ENCODE data around the gene SAP25.
"Not testable (repeated sequence)": the region's sequence is repeated elsewhere in the genome, so short reads cannot be mapped to it uniquely, and the experiment has no call there.

SAP25 gene

GRCh38 chr7:100576384-100576993 is 2.8 kb upstream of the SAP25 start:
- DNase-seq (ENCODE audit: low read depth in 2 of 3, low spot score in 1 of 3): no peak

GRCh38 chr7:100575746-100576383 is 2.2 kb upstream of the SAP25 start:
- no peak for DNase-seq (ENCODE audit: low read depth in 2 of 3, low spot score in 1 of 3)

- DNase-seq (ENCODE audit: low read depth in 2 of 3, low spot score in 1 of 3): no peak
Measured at GRCh38 chr7:100575206-100575631, 1.5 kb upstream of the SAP25 start.

GRCh38 chr7:100574362-100575205 is 884 bp upstream of the SAP25 start:
- no peak for DNase-seq (ENCODE audit: low read depth in 2 of 3, low spot score in 1 of 3)

GRCh38 chr7:100572949-100573675 is 588 bp downstream of the SAP25 start:
- DNase-seq (ENCODE audit: low read depth in 2 of 3, low spot score in 1 of 3): no peak

GRCh38 chr7:100572281-100572948 is 1.3 kb downstream of the SAP25 start:
- no peak for DNase-seq (ENCODE audit: low read depth in 2 of 3, low spot score in 1 of 3)

GRCh38 chr7:100571829-100572116 is 1.9 kb downstream of the SAP25 start:
- DNase-seq (ENCODE audit: low read depth in 2 of 3, low spot score in 1 of 3): no peak

GRCh38 chr7:100570954-100571828 is 2.5 kb downstream of the SAP25 start:
- no peak for DNase-seq (ENCODE audit: low read depth in 2 of 3, low spot score in 1 of 3)

- DNase-seq (ENCODE audit: low read depth in 2 of 3, low spot score in 1 of 3): peak in 1 of 3 donors; percentile 46
Measured at GRCh38 chr7:100568896-100569844, 4.5 kb downstream of the SAP25 start.

- DNase-seq (ENCODE audit: low read depth in 2 of 3, low spot score in 1 of 3): no peak
Measured at GRCh38 chr7:100568176-100568895, 5.4 kb downstream of the SAP25 start.

GRCh38 chr7:100567751-100568175 is 5.9 kb downstream of the SAP25 start:
- DNase-seq (ENCODE audit: low read depth in 2 of 3, low spot score in 1 of 3): no peak

GRCh38 chr7:100567031-100567730 is 6.5 kb downstream of the SAP25 start:
- DNase-seq (ENCODE audit: low read depth in 2 of 3, low spot score in 1 of 3): no peak

GRCh38 chr7:100566018-100566531 is 7.6 kb downstream of the SAP25 start:
- no peak for DNase-seq (ENCODE audit: low read depth in 2 of 3, low spot score in 1 of 3)

GRCh38 chr7:100565133-100565571 is 8.5 kb downstream of the SAP25 start:
- DNase-seq (ENCODE audit: low read depth in 2 of 3, low spot score in 1 of 3): no peak

GRCh38 chr7:100564405-100564804 is 9.3 kb downstream of the SAP25 start:
- not testable (repeated sequence) for DNase-seq (ENCODE audit: low read depth in 2 of 3, low spot score in 1 of 3)

- peak; percentile 66 to 88 (median 80) for DNase-seq (ENCODE audit: low read depth in 2 of 3, low spot score in 1 of 3)
Measured at GRCh38 chr7:100563809-100564400, 9.8 kb downstream of the SAP25 start.

GRCh38 chr7:100563100-100563564 is 10.6 kb downstream of the SAP25 start:
- DNase-seq (ENCODE audit: low read depth in 2 of 3, low spot score in 1 of 3): no peak
